Adrenal gland (tissue), 5 donors: Measurements from ENCODE around the gene KLK8.

Experiments
- CTCF ChIP-seq, 6 experiments: fragments of 450-650 bp in 4 of 6; fragments of 200-600 bp in 2 of 6; sonication (generic) in 1 of 6; IDR thresholded peaks; 1 replicate in 5 of 6; 2 replicates in 1 of 6; pipeline versions ENCODE4 v1.5.1 to v1.8.0; 2016 to 2021; ENCODE audit warnings: antibody characterized with exemption in 6 of 6, mild to moderate bottlenecking in 2 of 6, moderate library complexity in 1 of 6
- POLR2A ChIP-seq, 2 donors: fragments of 450-650 bp; IDR thresholded peaks; one replicate each; pipeline ENCODE4 v1.6.1; 2017; ENCODE audit warnings: antibody characterized with exemption in 2 of 2, mild to moderate bottlenecking in 2 of 2, moderate library complexity in 1 of 2
- donor health status: DM: no; HTN: no; CAD: no.

- TF ChIP-seq CTCF (IDR thresholded peaks at IDR 0.05) = no peak
- TF ChIP-seq POLR2A (IDR thresholded peaks at IDR 0.05) = no peak
These were observed 33.3 kb downstream of the KLK8 start for GRCh38 chr19:50967929-50968715.
